Mesenteric fat pad (tissue), 1 donor: ENCODE results near the gene BEGAIN. TPM values are rescaled to one million over a fixed set of nuclear protein-coding genes. Genes with fewer than 3 reads are reported as not detected.

Experiments used
- DNase-seq: peaks from one replicate; pipeline ENCODE4 v3.0.0-alpha.2; 2020; ENCODE audit warnings: low spot score
- total RNA-seq: library from RNA; stranded (reverse); fragmentation: NEBNext Ultra II Directional; extraction: Animal tissue kit (Norgen Biotek cat#: 25700); gene quantifications from one replicate; pipeline ENCODE4 v1.2.1, GENCODE V29; 2021
- donor health status: DM: yes; HTN: yes; CAD: no.

Gene BEGAIN
- total RNA-seq, 1 donor from 2014 or later: 2.2 TPM

GRCh38 chr14:100554696-100555320 lies 32.4 kb downstream of the BEGAIN start:
- DNase-seq: no peak

GRCh38 chr14:100554082-100554677 lies 33.0 kb downstream of the BEGAIN start:
- no peak for DNase-seq

- no peak for DNase-seq
These were observed 33.7 kb downstream of the BEGAIN start for GRCh38 chr14:100553471-100553870.

- no peak for DNase-seq
These were observed 34.6 kb downstream of the BEGAIN start for GRCh38 chr14:100552524-100553125.

- DNase-seq: no peak
These were observed 36.2 kb downstream of the BEGAIN start for GRCh38 chr14:100551056-100551455.

GRCh38 chr14:100549834-100550625 lies 37.2 kb downstream of the BEGAIN start:
- DNase-seq: no peak

GRCh38 chr14:100548939-100549338 lies 38.3 kb downstream of the BEGAIN start:
- DNase-seq: no peak

GRCh38 chr14:100548295-100548655 lies 38.9 kb downstream of the BEGAIN start:
- DNase-seq: no peak

- no peak for DNase-seq
These were observed 39.5 kb downstream of the BEGAIN start for GRCh38 chr14:100547633-100548294.

GRCh38 chr14:100546051-100546443 lies 41.2 kb downstream of the BEGAIN start:
- no peak for DNase-seq

GRCh38 chr14:100545359-100545758 lies 41.9 kb downstream of the BEGAIN start:
- no peak for DNase-seq

GRCh38 chr14:100544506-100545141 lies 42.6 kb downstream of the BEGAIN start:
- DNase-seq: no peak

GRCh38 chr14:100543471-100544455 lies 43.5 kb downstream of the BEGAIN start:
- no peak for DNase-seq

- DNase-seq: no peak
These were observed 44.5 kb downstream of the BEGAIN start for GRCh38 chr14:100542619-100543205.

GRCh38 chr14:100541621-100542560 lies 45.3 kb downstream of the BEGAIN start:
- no peak for DNase-seq

- DNase-seq: no peak
These were observed 46.1 kb downstream of the BEGAIN start for GRCh38 chr14:100540926-100541620.

GRCh38 chr14:100540141-100540925 lies 46.9 kb downstream of the BEGAIN start:
- DNase-seq: peak; percentile 82
